HL-60/S4 treated with phorbol 12-myristate 13-acetate at 8.2 ng/mL for 4 days and 3 days (cell line): ENCODE data around the gene RTP2.
"Not testable (repeated sequence)": the region's sequence is repeated elsewhere in the genome, so short reads cannot be mapped to it uniquely, and the experiment has no call there.

Experiments used
- in situ Hi-C: fragments of 300-500 bp; cut with MboI; formaldehyde crosslinking; loops from 2 replicates; pipeline ENCODE4 v1.15.0; 2022; ENCODE audit warnings: low sequenced_read_pairs

The RTP2 gene

DNA sequence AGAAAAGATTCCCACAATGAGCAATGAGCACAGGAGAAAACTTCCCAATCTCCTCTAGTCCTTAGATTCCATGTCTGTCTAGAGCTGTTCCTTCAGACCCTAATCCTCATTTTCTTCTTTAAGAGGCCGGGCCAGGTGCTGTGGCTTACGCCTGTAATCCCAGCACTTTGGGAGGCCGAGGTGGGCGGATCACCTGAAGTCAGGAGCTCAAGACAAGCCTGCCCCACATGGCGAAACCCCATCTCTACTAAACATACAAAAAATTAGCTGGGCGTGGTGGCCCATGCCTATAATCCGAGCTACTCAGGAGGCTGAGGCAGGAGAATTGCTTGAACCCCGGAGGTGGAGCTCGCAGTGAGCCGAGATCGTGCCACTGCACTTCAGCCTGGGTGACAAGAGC is 20.6 kb downstream of the RTP2 start:
- in situ Hi-C loops, result not testable (repeated sequence)

GRCh38 chr3:187679638-187680396 is 22.5 kb downstream of the RTP2 start:
- in situ Hi-C loops, result no loop called here

- in situ Hi-C loops, result no loop called here
Measured at GRCh38 chr3:187678726-187679268, 23.6 kb downstream of the RTP2 start.

GRCh38 chr3:187677604-187678003 is 24.8 kb downstream of the RTP2 start:
- in situ Hi-C loops, result no loop called here

DNA sequence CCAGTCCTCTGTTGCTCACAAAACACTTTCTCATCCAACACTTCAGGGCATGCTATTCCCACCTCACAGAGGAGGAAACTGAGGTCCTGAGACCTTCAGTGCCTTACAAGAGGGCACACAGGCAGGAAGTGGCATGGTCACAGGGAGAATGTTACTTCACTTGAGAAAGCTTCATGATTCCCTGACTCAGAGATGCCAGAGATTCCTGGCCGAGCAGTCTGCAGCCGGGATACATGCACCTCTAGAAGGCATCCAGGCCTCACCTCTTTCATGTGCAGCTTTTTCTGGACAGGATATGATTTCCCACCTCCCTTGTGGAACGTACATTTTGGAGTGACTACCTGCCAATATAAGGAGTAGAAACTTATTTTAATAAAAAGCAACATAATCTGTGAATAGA is 29.3 kb downstream of the RTP2 start:
- in situ Hi-C loops, result no loop called here

- in situ Hi-C loops, result no loop called here
Measured at GRCh38 chr3:187669675-187670504, 32.5 kb downstream of the RTP2 start, which contains the start of gene SST. TSS of gene SST (minus strand) at chr3:187670394. CDS start at chr3:187670291, 103 bp downstream.

DNA sequence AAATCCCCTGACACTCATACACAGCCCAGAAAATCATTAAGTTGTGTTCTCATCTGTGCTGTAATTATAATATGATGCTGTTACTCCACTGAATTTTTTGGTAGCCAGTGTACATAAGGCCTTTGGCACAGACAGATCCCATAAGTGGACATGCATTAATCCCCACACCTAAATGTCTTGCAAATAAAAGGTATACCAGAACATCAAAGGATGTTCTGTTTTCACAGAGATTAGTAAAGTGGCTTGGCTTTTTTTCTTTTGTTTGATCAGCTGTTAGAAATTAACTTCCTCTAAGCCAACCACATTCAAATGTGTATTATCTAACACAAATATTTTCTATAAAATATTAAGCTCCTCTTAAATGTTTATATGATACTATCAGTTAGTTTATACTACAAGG is 34.8 kb downstream of the RTP2 start:
- in situ Hi-C loops, result no loop called here

- in situ Hi-C loops, result no loop called here
Measured at GRCh38 chr3:187665764-187666402, 36.5 kb downstream of the RTP2 start.

GRCh38 chr3:187665010-187665409 is 37.3 kb downstream of the RTP2 start:
- in situ Hi-C loops, result no loop called here

DNA sequence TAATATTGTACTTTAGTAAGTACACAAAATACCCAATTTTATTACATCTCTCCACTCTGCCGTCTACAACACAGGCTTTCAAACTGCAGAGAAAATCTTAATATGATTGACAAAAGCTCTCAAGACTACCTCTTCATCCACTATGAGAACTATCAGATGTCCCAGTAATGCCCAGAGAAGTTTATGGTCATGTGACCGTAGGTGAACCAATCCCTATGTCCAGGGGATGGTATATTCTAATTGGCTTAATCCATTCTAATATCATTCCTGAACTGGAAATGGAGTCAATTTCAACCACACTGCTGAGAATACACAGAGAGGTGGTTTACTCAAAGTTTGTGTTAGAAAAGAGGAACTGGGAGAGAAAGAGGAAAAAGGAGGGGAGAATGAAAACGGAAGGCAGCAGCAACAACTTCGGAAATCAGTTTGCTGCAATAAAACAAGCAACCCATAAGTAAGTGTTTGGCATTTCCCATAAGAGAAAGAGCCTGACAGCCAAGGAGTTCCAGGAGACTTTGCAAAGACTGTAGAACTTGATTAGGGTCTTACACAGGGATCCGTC is 39.4 kb downstream of the RTP2 start:
- in situ Hi-C loops, result no loop called here

- in situ Hi-C loops, result no loop called here
Measured at GRCh38 chr3:187661267-187661666, 41.1 kb downstream of the RTP2 start.

DNA sequence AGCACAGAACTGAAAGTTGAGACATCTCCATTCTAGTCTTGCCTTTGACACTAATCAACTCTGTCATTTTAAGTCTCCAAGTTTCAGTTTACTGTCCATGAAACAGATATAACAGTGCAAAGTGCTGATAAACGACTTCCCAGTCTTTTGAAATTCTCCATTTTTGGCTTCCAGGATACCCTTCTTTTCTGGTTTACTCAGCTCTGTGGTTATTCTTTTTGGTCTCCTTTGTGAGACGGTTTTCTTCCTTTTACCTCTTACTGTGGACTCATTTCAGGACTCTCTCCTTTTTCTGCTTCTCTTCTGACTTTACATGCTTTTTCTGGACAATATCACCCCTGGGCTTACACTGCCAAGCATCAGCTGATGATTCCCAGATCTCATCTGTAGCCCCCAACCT is 51.1 kb downstream of the RTP2 start:
- in situ Hi-C loops, result no loop called here
